ENCODE results near the gene PRR30. TPM values are rescaled to one million over a fixed set of nuclear protein-coding genes. Genes with fewer than 3 reads are reported as not detected.

Gene PRR30
- total and polyA plus RNA-seq, 2 donors (not counting 3 experiments of a cell fraction or from before 2014, with no cell fraction given), result not detected

DNA sequence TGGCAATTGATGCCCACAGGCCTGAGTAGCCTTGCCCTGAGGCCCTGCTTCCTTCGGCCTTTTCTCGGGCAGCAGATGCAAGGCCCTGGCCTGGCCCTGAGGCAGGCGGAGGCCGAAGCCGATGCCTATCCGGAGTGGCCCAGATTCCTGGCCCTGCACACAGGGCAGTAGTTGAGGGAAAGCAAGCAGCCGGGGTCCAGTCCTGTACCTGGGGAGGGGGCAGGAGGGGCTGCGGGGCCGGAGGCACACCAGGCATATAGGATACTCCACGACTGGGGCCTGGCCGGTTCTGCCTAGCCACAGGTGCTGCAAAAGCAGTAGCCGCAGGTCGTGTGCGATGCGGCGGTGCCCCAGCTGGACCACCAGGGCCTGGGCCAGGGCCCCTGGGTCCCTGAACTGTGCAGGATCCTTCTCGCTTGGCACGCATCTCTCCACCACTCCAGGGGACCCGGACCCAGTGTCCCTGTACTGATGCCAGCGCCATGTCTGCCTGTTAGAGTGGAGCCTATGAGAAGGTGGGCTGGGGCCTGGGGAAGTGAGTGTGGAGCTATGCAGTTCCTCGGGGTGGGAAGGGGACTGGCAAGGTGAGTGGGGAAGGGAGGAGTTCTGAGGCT, 1.8 kb downstream of the PRR30 start:
- ChIA-PET CTCF (no interaction called here), POLR2A (no interaction called here)
- Histone ChIP-seq H3K27me3 (ENCODE audit: control insufficient read depth in 2 of 2, insufficient read depth in 2 of 2, low read length in 2 of 2) (no peaks in the 10 kb centered on the region), H4K20me1 (replicated peaks; ENCODE audit: control insufficient read depth, extremely low read depth, insufficient read depth, low read length) (no peaks in the 10 kb centered on the region), H3K4me3 (replicated peaks in 1 of 3; ENCODE audit: insufficient read depth in 1 of 3, low read depth in 1 of 3, low read length in 3 of 3) (no peak overlapping the region), H3K9me1 (replicated peaks; ENCODE audit: control insufficient read depth, extremely low read depth, insufficient read depth, low read length) (no peaks in the 10 kb centered on the region), H3K4me2 (ENCODE audit: insufficient read depth, low read length) (no peak overlapping the region), H2AFZ (ENCODE audit: low read depth, low read length) (no peak overlapping the region), H3K27ac (ENCODE audit: insufficient read depth, low read depth, low read length) (no peak overlapping the region), H3K9ac (replicated peaks; ENCODE audit: extremely low read depth, insufficient read depth, low read length) (no peak overlapping the region), H3K36me3 (ENCODE audit: control insufficient read depth in 2 of 2, extremely low read depth in 1 of 2, insufficient read depth in 2 of 2, low read length in 2 of 2) (peaks cover 0 to 4% of the 10 kb centered on the region in 2 experiments), H3K9me3 (replicated peaks; ENCODE audit: control insufficient read depth, insufficient read depth, low read length) (no peaks in the 10 kb centered on the region), H3K4me1 (ENCODE audit: control insufficient read depth, extremely low read depth, insufficient read depth, low read length) (peaks cover 10% of the 10 kb centered on the region), H3K79me2 (ENCODE audit: control insufficient read depth, insufficient read depth, low read length) (peaks cover 18% of the 10 kb centered on the region)
- intact Hi-C loops (cut with micrococcal nuclease) (no loop called here), dilution Hi-C loops (cut with MboI; ENCODE audit: extremely low pct_ligation_motif_present, low sequenced_read_pairs) (no loop called here)
- BruUV-seq (replicated peaks), result no TSS peak
- FAIRE-seq (no peak), DNase-seq (ENCODE audit: low read depth, low spot score) (no peak)
- TF ChIP-seq JUN (IDR thresholded peaks at IDR 0.05; ENCODE audit: borderline replicate concordance, insufficient read depth, insufficient read length, low read depth), result no peak
- no peak for TF ChIP-seq GATA2 (IDR thresholded peaks at IDR 0.05; ENCODE audit: insufficient read depth, insufficient read length, low read depth, low read length)
- no peak for TF ChIP-seq MYC (IDR thresholded peaks at IDR 0.05; ENCODE audit: low read depth, low read length)
- no peak for TF ChIP-seq MAX (IDR thresholded peaks at IDR 0.05; ENCODE audit: insufficient read depth, insufficient read length)
- no peak for TF ChIP-seq POLR2A (IDR thresholded peaks at IDR 0.05; ENCODE audit: low read depth, low read length)
- TF ChIP-seq POLR2AphosphoS5 (IDR thresholded peaks at IDR 0.05; ENCODE audit: insufficient read depth, low read depth, low read length), result no peak

DNA sequence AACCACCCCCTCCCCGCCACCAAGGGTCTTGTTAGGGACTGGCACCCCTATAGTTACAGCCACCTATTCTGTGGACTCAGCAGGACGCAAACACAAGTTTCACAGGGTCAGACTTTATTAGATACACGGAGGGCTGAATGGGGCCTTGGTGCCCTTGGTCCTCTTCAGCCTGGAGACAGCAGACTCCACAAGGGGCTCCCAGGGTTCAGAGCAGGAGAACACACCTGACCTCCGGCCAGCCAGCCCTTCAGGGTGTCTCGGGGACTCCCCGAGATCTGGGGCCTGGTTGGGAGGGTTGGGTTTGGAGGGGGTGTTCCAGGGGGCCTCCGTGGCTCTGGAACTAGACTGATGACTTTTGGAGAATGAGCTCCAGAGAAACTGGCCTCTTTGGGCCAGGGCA, 2.5 kb downstream of the PRR30 start:
- no TSS peak for BruUV-seq (replicated peaks)
- POLR2A ChIA-PET, result interaction anchor here (0.7 kb wide), 1 partner anchor 12 kb away, joined by 9 read pairs; no protein-coding TSS in a partner anchor
- no peak overlapping the region for H2AFZ ChIP-seq (ENCODE audit: low read depth, low read length)
- H3K4me3 ChIP-seq (replicated peaks in 1 of 3; ENCODE audit: insufficient read depth in 1 of 3, low read depth in 1 of 3, low read length in 3 of 3), result no peak overlapping the region
- no peak overlapping the region for H3K27ac ChIP-seq (ENCODE audit: insufficient read depth, low read depth, low read length)
- DNase-seq (ENCODE audit: low read depth, low spot score) (no peak), FAIRE-seq (no peak)
- no peaks in the 10 kb centered on the region for H4K20me1 ChIP-seq (replicated peaks; ENCODE audit: control insufficient read depth, extremely low read depth, insufficient read depth, low read length)
- no peaks in the 10 kb centered on the region for H3K27me3 ChIP-seq (ENCODE audit: control insufficient read depth in 2 of 2, insufficient read depth in 2 of 2, low read length in 2 of 2)
- no peaks in the 10 kb centered on the region for H3K9me3 ChIP-seq (replicated peaks; ENCODE audit: control insufficient read depth, insufficient read depth, low read length)
- dilution Hi-C loops (cut with MboI; ENCODE audit: extremely low pct_ligation_motif_present, low sequenced_read_pairs), result no loop called here
- no peak for TF ChIP-seq GATA2 (IDR thresholded peaks at IDR 0.05; ENCODE audit: insufficient read depth, insufficient read length, low read depth, low read length)
- no peak for TF ChIP-seq FOS (IDR thresholded peaks at IDR 0.05; ENCODE audit: borderline replicate concordance, insufficient read depth, low read length)
- TF ChIP-seq EZH2 (IDR thresholded peaks at IDR 0.05; ENCODE audit: borderline replicate concordance, low read depth, low read length, severe bottlenecking), result no peak
- no peak for TF ChIP-seq MAX (IDR thresholded peaks at IDR 0.05; ENCODE audit: insufficient read depth, insufficient read length)
- CTCF ChIA-PET, result interaction anchor here (0.5 to 1.4 kb wide), 3 partner anchors 12 to 382 kb away, joined by 3 to 4 read pairs (median 3); partner anchors contain the start of gene TCF23
- no peak overlapping the region for H3K4me2 ChIP-seq (ENCODE audit: insufficient read depth, low read length)
- intact Hi-C loops (cut with micrococcal nuclease), result no loop called here
- no peak overlapping the region for H3K9ac ChIP-seq (replicated peaks; ENCODE audit: extremely low read depth, insufficient read depth, low read length)
- H3K36me3 ChIP-seq (ENCODE audit: control insufficient read depth in 2 of 2, extremely low read depth in 1 of 2, insufficient read depth in 2 of 2, low read length in 2 of 2), result peaks cover 4 to 11% of the 10 kb centered on the region in 2 experiments
- peaks cover 10% of the 10 kb centered on the region for H3K4me1 ChIP-seq (ENCODE audit: control insufficient read depth, extremely low read depth, insufficient read depth, low read length)
- peaks cover 18% of the 10 kb centered on the region for H3K79me2 ChIP-seq (ENCODE audit: control insufficient read depth, insufficient read depth, low read length)
- no peaks in the 10 kb centered on the region for H3K9me1 ChIP-seq (replicated peaks; ENCODE audit: control insufficient read depth, extremely low read depth, insufficient read depth, low read length)

Measured in endothelial cell of umbilical vein (primary cell).